Globus pallidus (tissue), 1 donor: ENCODE measurements around the gene LTBP1.

Source experiments
- DNase-seq: peaks from one replicate; pipeline ENCODE4 v3.0.0-alpha.2; 2015; ENCODE audit warnings: low spot score

The LTBP1 gene

GRCh38 chr2:33009249-33009648, 62.5 kb downstream of the LTBP1 start:
- DNase-seq, result no peak

GRCh38 chr2:33011373-33011772, 64.6 kb downstream of the LTBP1 start:
- DNase-seq, result no peak

GRCh38 chr2:33011941-33012340, 65.2 kb downstream of the LTBP1 start:
- DNase-seq, result no peak

GRCh38 chr2:33013684-33014110, 66.9 kb downstream of the LTBP1 start:
- DNase-seq, result no peak

GRCh38 chr2:33014268-33014667, 67.5 kb downstream of the LTBP1 start:
- DNase-seq, result no peak

- no peak for DNase-seq
These were observed 68.8 kb downstream of the LTBP1 start for GRCh38 chr2:33015421-33016142.

GRCh38 chr2:33018271-33018670, 71.5 kb downstream of the LTBP1 start:
- DNase-seq, result no peak

GRCh38 chr2:33019796-33020195, 73.0 kb downstream of the LTBP1 start:
- DNase-seq, result no peak

GRCh38 chr2:33020883-33021282, 74.1 kb downstream of the LTBP1 start:
- DNase-seq, result no peak

GRCh38 chr2:33021542-33022227, 74.9 kb downstream of the LTBP1 start:
- DNase-seq, result no peak

- DNase-seq, result no peak
These were observed 75.7 kb downstream of the LTBP1 start for GRCh38 chr2:33022395-33022985.

- DNase-seq, result no peak
These were observed 76.4 kb downstream of the LTBP1 start for GRCh38 chr2:33022989-33023727.

GRCh38 chr2:33023728-33024500, 77.2 kb downstream of the LTBP1 start:
- no peak for DNase-seq

GRCh38 chr2:33024758-33025157, 78.0 kb downstream of the LTBP1 start:
- DNase-seq, result no peak

GRCh38 chr2:33029459-33029858, 82.7 kb downstream of the LTBP1 start:
- no peak for DNase-seq

- DNase-seq, result no peak
These were observed 83.2 kb downstream of the LTBP1 start for GRCh38 chr2:33029926-33030325.

- DNase-seq, result no peak
These were observed 83.6 kb downstream of the LTBP1 start for GRCh38 chr2:33030326-33030725.

GRCh38 chr2:33032245-33032644, 85.5 kb downstream of the LTBP1 start:
- no peak for DNase-seq

GRCh38 chr2:33033606-33034081, 86.9 kb downstream of the LTBP1 start:
- peak; percentile 75 for DNase-seq

GRCh38 chr2:33034784-33035183, 88.0 kb downstream of the LTBP1 start:
- peak; percentile 61 for DNase-seq

- DNase-seq, result no peak
These were observed 91.5 kb downstream of the LTBP1 start for GRCh38 chr2:33038230-33038629.

- no peak for DNase-seq
These were observed 92.0 kb downstream of the LTBP1 start for GRCh38 chr2:33038799-33039198.
